GM12878 (cell line): ENCODE data around the gene DEFB125. TPM values are rescaled to one million over a fixed set of nuclear protein-coding genes. Genes with fewer than 3 reads are reported as not detected.

Source experiments
- ATAC-seq: fragments of 200-7000 bp; cut with Tn5 transposase; 3 replicates; pipeline ENCODE4 v1.9.1; 2020; ENCODE audit warnings: mild to moderate bottlenecking, moderate library complexity
- Bru-seq: library from RNA; stranded (reverse); fragments of 400-500 nt; gene quantifications from one replicate; lab custom pipeline; 2021; lab: Mats Ljungman, UMichigan
- BruChase-seq, 2 experiments: library from RNA; stranded (reverse); fragments of 400-500 nt; gene quantifications; one replicate each; lab custom pipeline; 2021; lab: Mats Ljungman, UMichigan
- BruUV-seq: library from RNA; stranded (reverse); fragments of 400-500 nt; replicated peaks from 2 replicates; lab custom pipeline; 2021; lab: Mats Ljungman, UMichigan
- CTCF ChIA-PET: fragments of 300-600 bp; sonication (Branson Sonifier 250); formaldehyde crosslinking; extraction: SDS; loops from one replicate; lab custom pipeline; 2021; ENCODE audit warnings: inconsistent platforms; lab: Yijun Ruan, JAX
- POLR2A ChIA-PET: fragments of 350-600 bp; formaldehyde crosslinking; extraction: SDS; loops from one replicate; lab custom pipeline; 2021; ENCODE audit warnings: inconsistent platforms; lab: Charles Lee
- RAD21 ChIA-PET: fragments of 300-600 bp; sonication (Branson Sonifier 250); formaldehyde crosslinking; loops from one replicate; lab custom pipeline; 2023; ENCODE audit warnings: antibody characterized with exemption; ENCODE audit not compliant: unreplicated experiment; lab: Charles Lee
- SMC1A ChIA-PET: fragments of 300-600 bp; sonication (Branson Sonifier 250); formaldehyde crosslinking; loops from one replicate; lab custom pipeline; 2023; ENCODE audit not compliant: unreplicated experiment, uncharacterized antibody; lab: Charles Lee
- DNase-seq: peaks from one replicate; pipeline ENCODE4 v3.0.0-alpha.2; 2011; ENCODE audit warnings: low read depth, low spot score
- FAIRE-seq: peaks from 3 replicates; lab custom pipeline; 2011; peaks lifted over from hg19 to GRCh38; lab: Jason Lieb, UNC
- H2AFZ ChIP-seq: 2 replicates; pipeline ENCODE4 v1.6.0; 2011; ENCODE audit warnings: low read depth, low read length, control low read depth; ENCODE audit not compliant: control insufficient read depth
- H3K27ac ChIP-seq: 2 replicates; pipeline ENCODE4 v1.5.1; 2011; ENCODE audit warnings: control low read depth; ENCODE audit not compliant: control insufficient read depth, insufficient read depth
- H3K27me3 ChIP-seq, 2 experiments: replicated peaks in 1 of 2; 2 replicates each; pipeline versions ENCODE4 v1.6.0 to v1.6.1; 2011; ENCODE audit warnings: low read length in 1 of 2; ENCODE audit not compliant: control insufficient read depth in 2 of 2, insufficient read depth in 2 of 2
- H3K36me3 ChIP-seq, 2 experiments: 2 replicates each; pipeline ENCODE4 v1.5.1; 2011; ENCODE audit warnings: low read length in 1 of 2; ENCODE audit not compliant: control insufficient read depth in 2 of 2, insufficient read depth in 2 of 2
- H3K4me1 ChIP-seq: 2 replicates; pipeline ENCODE4 v1.6.1; 2011; ENCODE audit warnings: mild to moderate bottlenecking, low read length, moderate library complexity, mixed read lengths; ENCODE audit not compliant: control insufficient read depth, insufficient read depth
- H3K4me2 ChIP-seq: 2 replicates; pipeline ENCODE4 v1.6.0; 2011; ENCODE audit warnings: control low read depth; ENCODE audit not compliant: control insufficient read depth, insufficient read depth
- H3K4me3 ChIP-seq: fragments of 200-600 bp; sonication (generic); 2 replicates; pipeline ENCODE4 v1.5.1; 2016
- H3K79me2 ChIP-seq: 2 replicates; pipeline ENCODE4 v1.6.0; 2011; ENCODE audit warnings: low read length; ENCODE audit not compliant: control insufficient read depth, insufficient read depth
- H3K9ac ChIP-seq: 2 replicates; pipeline ENCODE4 v1.8.0; 2011; ENCODE audit warnings: low read length, control low read depth, mixed read lengths; ENCODE audit not compliant: control insufficient read depth, insufficient read depth
- H3K9me3 ChIP-seq: replicated peaks from 3 replicates; pipeline ENCODE4 v1.5.1; 2011; ENCODE audit warnings: mild to moderate bottlenecking, low read length; ENCODE audit not compliant: control insufficient read depth, insufficient read depth
- H4K20me1 ChIP-seq: 2 replicates; pipeline ENCODE4 v1.6.0; 2011; ENCODE audit not compliant: control insufficient read depth, insufficient read depth
- ATF7 ChIP-seq: fragments of 450-650 bp; IDR thresholded peaks from 2 replicates; pipeline ENCODE4 v1.6.1; 2016; ENCODE audit warnings: low read depth, mild to moderate bottlenecking
- SMARCA5 ChIP-seq: fragments of 450-650 bp; IDR thresholded peaks from 2 replicates; pipeline ENCODE4 v1.6.1; 2017; ENCODE audit warnings: mild to moderate bottlenecking
- SUPT20H ChIP-seq: IDR thresholded peaks from 2 replicates; pipeline ENCODE4 v1.6.1; 2011; ENCODE audit warnings: low read depth, mild to moderate bottlenecking, low read length, moderate library complexity, borderline replicate concordance; ENCODE audit not compliant: control insufficient read depth
- WGBS: methylation state at CpG from one replicate; pipeline ENCODE4 v1.1.6; 2016; ENCODE audit warnings: low lambda C conversion rate; ENCODE audit not compliant: insufficient replicate concordance, insufficient coverage; ENCODE audit errors: missing lambda C conversion rate; 5-methylcytosine and 5-hydroxymethylcytosine counted together
- in situ Hi-C: fragments of 300-500 bp; cut with MboI; formaldehyde crosslinking; loops from 9 replicates; pipeline ENCODE4 v1.14.3; 2018; ENCODE audit warnings: mixed read lengths
- intact Hi-C: fragments of 100-400 bp; cut with micrococcal nuclease; formaldehyde crosslinking; loops from one replicate; pipeline ENCODE4 v1.14.2; 2022; ENCODE audit not compliant: unreplicated experiment
- long read RNA-seq, 2 experiments: library from polyadenylated mRNA; unstranded; transcript quantifications; one replicate each; pipeline ENCODE4 v2.0.0, GENCODE V29; 2019 to 2020
- polyA minus RNA-seq, 3 experiments: library from RNA; depleted of rRNA, polyadenylated mRNA; stranded (reverse); fragments of >200 nt; gene quantifications; 2 replicates each; pipeline ENCODE4 v1.2.3, GENCODE V29; 2011
- polyA plus RNA-seq, 11 experiments: library from polyadenylated mRNA; depleted of rRNA in 4 of 11; unstranded in 6 of 11; stranded (reverse) in 5 of 11; fragments of >200 nt; fragmentation: Nextera tagmentation in 4 of 11; fragmentation: Illumina TruSeq in 1 of 11; extraction: Ambion mirVana in 4 of 11; extraction: Trizol in 1 of 11; gene quantifications; 1 replicate in 1 of 11; 2 replicates in 10 of 11; pipeline versions ENCODE4 v1.2.1 to v1.2.3, GENCODE V29; 2011 to 2016; ENCODE audit warnings: inconsistent platforms in 2 of 11, missing spikeins in 2 of 11, low read depth in 1 of 11
- total RNA-seq, 4 experiments: library from RNA; depleted of rRNA in 3 of 4; stranded (reverse); fragments of >200 nt in 3 of 4; fragmentation: Illumina TruSeq in 1 of 4; extraction: Trizol in 1 of 4; gene quantifications; 2 replicates each; pipeline versions ENCODE4 v1.2.1 to v1.2.3, GENCODE V29; 2013 to 2021
- TF ChIP-seq, protein P1 (sequence below): fragments of 450-650 bp; IDR thresholded peaks from 2 replicates; pipeline ENCODE4 v1.6.1; 2017; ENCODE audit warnings: mild to moderate bottlenecking, low read depth, inconsistent platforms; ENCODE audit not compliant: poor library complexity, severe bottlenecking
- TF ChIP-seq, protein P2 (sequence below): fragments of 450-650 bp; IDR thresholded peaks from 2 replicates; pipeline ENCODE4 v1.6.1; 2017; ENCODE audit warnings: mild to moderate bottlenecking, moderate library complexity
- TF ChIP-seq, protein P3 (sequence below): fragments of 450-650 bp; IDR thresholded peaks from 2 replicates; pipeline ENCODE4 v1.6.1; 2016; ENCODE audit warnings: mild to moderate bottlenecking

DEFB125 gene, protein sequence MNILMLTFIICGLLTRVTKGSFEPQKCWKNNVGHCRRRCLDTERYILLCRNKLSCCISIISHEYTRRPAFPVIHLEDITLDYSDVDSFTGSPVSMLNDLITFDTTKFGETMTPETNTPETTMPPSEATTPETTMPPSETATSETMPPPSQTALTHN
- total RNA-seq (2013; cell fraction: nucleolus; rRNA removed) = not detected in 2 replicates
- total RNA-seq (2014; rRNA removed) (not detected in 2 replicates), total RNA-seq (2014; rRNA removed; fragmentation: Illumina TruSeq; extraction: Trizol) (not detected in 2 replicates), total RNA-seq (2021) (not detected in 2 replicates), polyA plus RNA-seq (2011; rRNA removed) (not detected in 2 replicates), polyA plus RNA-seq (2014; fragmentation: Illumina TruSeq; extraction: Trizol) (not detected in 2 replicates), polyA plus RNA-seq (2014; fragmentation: Nextera tagmentation; extraction: Ambion mirVana) (not detected), polyA plus RNA-seq (2014; rRNA removed) (not detected in 2 replicates), polyA plus RNA-seq (2016; fragmentation: Nextera tagmentation; extraction: Ambion mirVana) (not detected), polyA minus RNA-seq (2011; rRNA and poly(A)+ RNA removed) (not detected in 2 replicates), Bru-seq, nascent RNA (percentile 8 among the genes with signal in this experiment), BruChase-seq, experiment 1, labeled RNA remaining after a 6-hour chase (not detected), BruChase-seq, experiment 2, labeled RNA remaining after a 2-hour chase (not detected)
- not detected for polyA plus RNA-seq (2011; ENCODE audit: low read depth)
- polyA plus RNA-seq (2011; cell fraction: cytosol; rRNA removed) = not detected in 2 replicates
- not detected in 2 replicates for polyA plus RNA-seq (2011; cell fraction: nucleus; rRNA removed)
- not detected in 2 replicates for polyA plus RNA-seq (2012)
- not detected in 2 replicates for polyA minus RNA-seq (2011; cell fraction: cytosol; rRNA and poly(A)+ RNA removed)
- not detected in 2 replicates for polyA minus RNA-seq (2011; cell fraction: nucleus; rRNA and poly(A)+ RNA removed)
- long read RNA-seq, experiment 1 = 0 reads
- long read RNA-seq, experiment 2 = 0 reads

DNA sequence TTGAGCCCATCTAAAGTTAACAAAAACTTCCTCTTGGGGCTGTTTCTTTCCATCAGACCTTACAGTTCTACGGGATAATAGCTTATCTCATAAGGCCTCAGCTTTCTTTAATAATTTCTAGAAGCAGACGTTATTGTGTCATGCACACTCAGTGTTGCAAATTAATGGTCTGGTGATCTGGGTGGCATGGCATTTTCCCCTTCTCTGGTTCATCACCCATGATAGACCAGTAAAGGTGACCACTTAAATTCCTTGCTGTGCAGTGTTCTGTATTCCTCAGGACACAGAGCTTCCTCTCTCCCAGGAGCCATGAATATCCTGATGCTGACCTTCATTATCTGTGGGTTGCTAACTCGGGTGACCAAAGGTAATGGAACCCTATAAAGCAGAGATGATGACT lies at the start of gene DEFB125:
DEFB125 (plus strand) TSS at position 272 of the 400 bp plus-strand sequence; CDS start at position 310, 38 bp downstream.
- ChIA-PET CTCF (no interaction called here), RAD21 (no interaction called here), SMC1A (no interaction called here), POLR2A (no interaction called here)
- no peaks in the 10 kb centered on the region for H3K9me3 ChIP-seq
- BruUV-seq = no TSS peak
- no peaks in the 10 kb centered on the region for H4K20me1 ChIP-seq
- H3K9ac ChIP-seq = no peak within 1 kb of the TSS
- DNase-seq (no peak), ATAC-seq (no peak), FAIRE-seq (no peak)
- intact Hi-C loops (no loop called here), in situ Hi-C loops (no loop called here)
- no peak within 1 kb of the TSS for H3K4me3 ChIP-seq
- H3K27me3 ChIP-seq = no peaks in the 10 kb centered on the region; a peak in 2 of 4 replicates
- H3K27ac ChIP-seq = no peak within 1 kb of the TSS
- H3K4me2 ChIP-seq = no peak within 1 kb of the TSS
- no peaks in the 10 kb centered on the region for H3K79me2 ChIP-seq
- H2AFZ ChIP-seq = no peak within 1 kb of the TSS
- H3K36me3 ChIP-seq = no peaks in the 10 kb centered on the region
- H3K4me1 ChIP-seq = no peaks in the 10 kb centered on the region
- 0% methylated on average over 3 of the region's 3 CpGs for WGBS
- TF ChIP-seq SUPT20H (no peak), SMARCA5 (no peak), ATF7 (no peak)
- TF ChIP-seq, protein P1, sequence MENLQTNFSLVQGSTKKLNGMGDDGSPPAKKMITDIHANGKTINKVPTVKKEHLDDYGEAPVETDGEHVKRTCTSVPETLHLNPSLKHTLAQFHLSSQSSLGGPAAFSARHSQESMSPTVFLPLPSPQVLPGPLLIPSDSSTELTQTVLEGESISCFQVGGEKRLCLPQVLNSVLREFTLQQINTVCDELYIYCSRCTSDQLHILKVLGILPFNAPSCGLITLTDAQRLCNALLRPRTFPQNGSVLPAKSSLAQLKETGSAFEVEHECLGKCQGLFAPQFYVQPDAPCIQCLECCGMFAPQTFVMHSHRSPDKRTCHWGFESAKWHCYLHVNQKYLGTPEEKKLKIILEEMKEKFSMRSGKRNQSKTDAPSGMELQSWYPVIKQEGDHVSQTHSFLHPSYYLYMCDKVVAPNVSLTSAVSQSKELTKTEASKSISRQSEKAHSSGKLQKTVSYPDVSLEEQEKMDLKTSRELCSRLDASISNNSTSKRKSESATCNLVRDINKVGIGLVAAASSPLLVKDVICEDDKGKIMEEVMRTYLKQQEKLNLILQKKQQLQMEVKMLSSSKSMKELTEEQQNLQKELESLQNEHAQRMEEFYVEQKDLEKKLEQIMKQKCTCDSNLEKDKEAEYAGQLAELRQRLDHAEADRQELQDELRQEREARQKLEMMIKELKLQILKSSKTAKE = no peak
- TF ChIP-seq, protein P2, sequence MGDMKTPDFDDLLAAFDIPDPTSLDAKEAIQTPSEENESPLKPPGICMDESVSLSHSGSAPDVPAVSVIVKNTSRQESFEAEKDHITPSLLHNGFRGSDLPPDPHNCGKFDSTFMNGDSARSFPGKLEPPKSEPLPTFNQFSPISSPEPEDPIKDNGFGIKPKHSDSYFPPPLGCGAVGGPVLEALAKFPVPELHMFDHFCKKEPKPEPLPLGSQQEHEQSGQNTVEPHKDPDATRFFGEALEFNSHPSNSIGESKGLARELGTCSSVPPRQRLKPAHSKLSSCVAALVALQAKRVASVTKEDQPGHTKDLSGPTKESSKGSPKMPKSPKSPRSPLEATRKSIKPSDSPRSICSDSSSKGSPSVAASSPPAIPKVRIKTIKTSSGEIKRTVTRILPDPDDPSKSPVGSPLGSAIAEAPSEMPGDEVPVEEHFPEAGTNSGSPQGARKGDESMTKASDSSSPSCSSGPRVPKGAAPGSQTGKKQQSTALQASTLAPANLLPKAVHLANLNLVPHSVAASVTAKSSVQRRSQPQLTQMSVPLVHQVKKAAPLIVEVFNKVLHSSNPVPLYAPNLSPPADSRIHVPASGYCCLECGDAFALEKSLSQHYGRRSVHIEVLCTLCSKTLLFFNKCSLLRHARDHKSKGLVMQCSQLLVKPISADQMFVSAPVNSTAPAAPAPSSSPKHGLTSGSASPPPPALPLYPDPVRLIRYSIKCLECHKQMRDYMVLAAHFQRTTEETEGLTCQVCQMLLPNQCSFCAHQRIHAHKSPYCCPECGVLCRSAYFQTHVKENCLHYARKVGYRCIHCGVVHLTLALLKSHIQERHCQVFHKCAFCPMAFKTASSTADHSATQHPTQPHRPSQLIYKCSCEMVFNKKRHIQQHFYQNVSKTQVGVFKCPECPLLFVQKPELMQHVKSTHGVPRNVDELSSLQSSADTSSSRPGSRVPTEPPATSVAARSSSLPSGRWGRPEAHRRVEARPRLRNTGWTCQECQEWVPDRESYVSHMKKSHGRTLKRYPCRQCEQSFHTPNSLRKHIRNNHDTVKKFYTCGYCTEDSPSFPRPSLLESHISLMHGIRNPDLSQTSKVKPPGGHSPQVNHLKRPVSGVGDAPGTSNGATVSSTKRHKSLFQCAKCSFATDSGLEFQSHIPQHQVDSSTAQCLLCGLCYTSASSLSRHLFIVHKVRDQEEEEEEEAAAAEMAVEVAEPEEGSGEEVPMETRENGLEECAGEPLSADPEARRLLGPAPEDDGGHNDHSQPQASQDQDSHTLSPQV = no peak
- TF ChIP-seq, protein P3, sequence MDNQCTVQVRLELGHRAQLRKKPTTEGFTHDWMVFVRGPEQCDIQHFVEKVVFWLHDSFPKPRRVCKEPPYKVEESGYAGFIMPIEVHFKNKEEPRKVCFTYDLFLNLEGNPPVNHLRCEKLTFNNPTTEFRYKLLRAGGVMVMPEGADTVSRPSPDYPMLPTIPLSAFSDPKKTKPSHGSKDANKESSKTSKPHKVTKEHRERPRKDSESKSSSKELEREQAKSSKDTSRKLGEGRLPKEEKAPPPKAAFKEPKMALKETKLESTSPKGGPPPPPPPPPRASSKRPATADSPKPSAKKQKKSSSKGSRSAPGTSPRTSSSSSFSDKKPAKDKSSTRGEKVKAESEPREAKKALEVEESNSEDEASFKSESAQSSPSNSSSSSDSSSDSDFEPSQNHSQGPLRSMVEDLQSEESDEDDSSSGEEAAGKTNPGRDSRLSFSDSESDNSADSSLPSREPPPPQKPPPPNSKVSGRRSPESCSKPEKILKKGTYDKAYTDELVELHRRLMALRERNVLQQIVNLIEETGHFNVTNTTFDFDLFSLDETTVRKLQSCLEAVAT = no peak
